G401.6 (cell line): Measurements from ENCODE around the gene FGFBP2.

Source experiments
- FAIRE-seq: peaks from 2 replicates; lab custom pipeline; 2012; peaks lifted over from hg19 to GRCh38; lab: Jason Lieb, UNC

FGFBP2 gene

GRCh38 chr4:15963001-15963451 is at the start of gene FGFBP2:
FGFBP2 (minus strand) TSS chr4:15963175; CDS start chr4:15963129, 46 bp downstream.
- FAIRE-seq = no peak

DNA sequence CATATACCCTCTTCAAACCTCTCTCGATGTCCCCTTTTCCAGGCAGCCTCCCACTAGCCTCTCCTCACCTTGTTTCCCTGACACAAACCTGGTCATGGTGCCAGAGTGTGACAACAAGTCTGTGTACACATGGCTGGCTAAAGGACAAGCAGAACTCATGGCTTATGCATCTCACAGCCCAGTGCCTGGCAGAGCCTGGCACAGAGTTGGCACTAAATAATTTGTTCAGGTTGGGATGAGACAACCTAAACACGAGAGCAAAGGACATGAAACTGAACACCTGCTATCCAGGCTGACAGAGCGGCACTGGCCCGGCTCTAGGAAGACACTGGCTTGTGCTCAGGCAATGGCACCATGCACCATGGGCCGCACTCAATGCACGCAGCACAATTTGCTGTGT is 48.2 kb upstream of the FGFBP2 start:
- FAIRE-seq = no peak

DNA sequence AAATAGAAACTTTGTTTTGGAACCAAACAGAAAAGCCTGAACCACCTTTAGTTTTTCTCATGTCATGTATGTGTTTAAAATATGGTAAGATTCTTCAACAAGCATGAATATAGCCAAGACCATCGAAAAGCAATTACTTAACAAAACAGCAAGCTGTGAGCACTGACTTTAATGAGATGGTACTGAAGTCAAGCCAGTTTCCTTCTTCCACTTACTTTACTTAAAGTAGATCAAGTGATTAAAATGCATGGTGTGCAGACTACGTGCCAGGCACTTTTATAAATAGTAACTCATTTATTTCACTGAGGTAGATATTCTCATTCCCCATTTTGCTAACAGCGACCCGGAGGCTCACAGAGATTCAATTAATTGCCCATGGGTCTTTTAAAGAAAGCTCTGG is 46.2 kb upstream of the FGFBP2 start:
- no peak for FAIRE-seq

GRCh38 chr4:16007471-16008095 is 44.6 kb upstream of the FGFBP2 start:
- no peak for FAIRE-seq

GRCh38 chr4:16006771-16007446 is 43.9 kb upstream of the FGFBP2 start:
- no peak for FAIRE-seq

DNA sequence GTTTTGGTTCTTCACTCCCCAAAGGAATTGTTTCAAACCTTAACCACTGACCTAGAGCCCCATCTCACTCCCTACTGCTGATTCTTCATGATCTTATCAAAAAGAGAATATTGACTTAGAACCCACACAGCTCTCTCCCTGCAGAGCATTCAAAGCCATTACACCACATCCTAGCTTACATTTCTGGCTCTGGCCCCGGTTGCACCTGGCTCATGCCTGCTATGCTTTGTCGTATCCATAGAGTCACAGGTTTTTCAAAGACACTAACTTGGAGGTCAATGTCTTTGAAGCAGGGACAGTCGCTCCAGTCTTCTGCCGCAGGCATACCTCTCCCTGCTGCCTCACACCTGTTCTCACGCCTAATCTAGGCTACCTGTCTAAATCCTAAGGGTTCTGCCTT is 42.7 kb upstream of the FGFBP2 start:
- no peak for FAIRE-seq

DNA sequence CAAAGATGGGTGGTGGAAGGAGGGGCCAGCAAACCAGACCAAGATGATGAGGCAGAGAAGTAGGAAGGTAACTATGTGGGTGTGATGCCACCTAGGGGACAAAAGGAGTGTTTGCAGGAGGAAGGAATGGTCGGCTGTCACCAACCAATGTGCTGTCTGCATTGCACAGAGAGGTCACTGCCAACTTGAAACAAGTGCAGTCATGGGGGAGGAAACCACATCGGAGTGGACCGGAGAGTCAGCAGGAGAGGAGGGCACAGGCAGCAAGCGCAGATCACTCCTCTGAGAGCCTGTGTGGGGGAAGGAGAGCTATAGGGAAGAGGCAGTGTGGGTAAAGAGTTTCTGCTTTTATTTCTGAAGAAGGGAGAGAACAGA is 38.5 kb upstream of the FGFBP2 start:
- FAIRE-seq = peak; percentile 55

DNA sequence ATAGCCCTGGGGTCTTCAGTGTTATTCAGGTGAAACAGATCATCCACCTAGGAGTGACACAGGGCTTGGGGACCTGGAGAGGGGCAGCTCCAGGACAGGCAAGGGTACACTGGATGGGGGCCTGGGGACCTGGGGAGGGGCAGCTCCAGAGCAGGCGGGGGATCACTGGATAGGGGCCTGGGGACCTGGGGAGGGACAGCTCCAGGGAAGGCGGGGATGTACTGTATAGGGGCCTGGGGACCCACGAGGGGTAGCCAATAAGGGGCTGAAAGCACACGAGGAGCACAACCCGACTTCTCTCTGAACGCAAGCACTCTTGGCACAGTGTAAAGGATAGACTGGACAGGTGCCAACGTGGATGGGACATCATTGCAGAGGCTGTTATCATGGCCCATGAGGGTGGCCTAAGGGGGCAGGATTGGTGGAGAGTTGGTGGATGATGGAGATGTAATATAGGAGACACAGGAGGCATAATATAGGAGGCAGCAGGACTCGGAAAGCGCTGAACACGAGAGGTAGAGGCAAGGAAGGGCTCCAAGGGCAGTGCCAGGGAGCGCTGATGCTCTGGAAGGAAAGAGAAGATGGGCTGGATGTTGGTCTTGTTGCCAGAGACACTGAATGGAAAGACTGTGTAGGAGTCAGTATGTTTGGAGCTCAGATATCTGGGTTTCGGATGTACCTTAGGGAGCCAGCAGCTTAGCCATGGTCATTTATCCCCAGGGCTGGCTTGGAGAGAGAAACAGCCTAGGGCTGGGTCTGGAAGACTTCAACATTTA is 37.9 kb upstream of the FGFBP2 start:
- no peak for FAIRE-seq

DNA sequence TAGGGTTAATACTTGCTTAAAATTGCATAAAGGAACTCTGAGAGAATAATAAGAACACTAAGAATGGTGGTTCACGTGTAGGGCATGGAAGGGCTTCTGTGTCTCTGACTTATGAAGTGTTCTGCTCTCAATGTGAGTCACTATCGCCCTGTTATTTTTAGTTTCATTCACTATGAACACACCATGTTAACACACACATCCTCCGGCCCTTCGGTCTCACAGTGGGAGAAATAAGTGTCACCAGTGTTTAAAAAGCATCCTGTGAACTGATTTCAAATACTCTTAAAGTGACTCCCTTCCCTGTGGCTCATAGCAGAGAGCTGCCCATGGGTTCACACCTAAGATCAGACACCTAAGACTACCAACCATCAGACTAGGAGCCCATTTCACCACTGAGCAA is 33.8 kb upstream of the FGFBP2 start:
- FAIRE-seq = no peak

- FAIRE-seq = no peak
Observed at GRCh38 chr4:15995826-15996225, 32.9 kb upstream of the FGFBP2 start.

GRCh38 chr4:15992167-15992485 is 29.2 kb upstream of the FGFBP2 start:
- FAIRE-seq = no peak

- no peak for FAIRE-seq
Observed at GRCh38 chr4:15990570-15991285, 27.8 kb upstream of the FGFBP2 start.

DNA sequence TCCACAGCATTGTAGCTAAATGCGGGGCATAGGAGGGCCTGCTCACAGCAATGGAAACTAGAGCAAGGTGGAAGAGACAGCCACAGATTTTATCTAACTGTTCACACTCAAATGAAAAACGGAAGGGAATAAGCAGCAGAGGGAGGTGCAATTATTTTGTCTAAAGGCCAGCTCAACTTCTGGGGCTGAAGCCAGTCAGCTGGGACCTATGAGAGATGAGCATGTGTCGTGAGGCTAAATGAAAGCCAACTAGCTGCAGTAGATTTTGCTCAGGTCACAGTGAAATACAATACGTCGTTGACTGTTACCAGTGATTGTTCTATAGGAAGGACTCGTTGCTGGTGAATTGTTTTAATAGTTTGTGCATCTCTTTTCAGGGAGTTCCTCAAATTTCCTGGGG is 26.4 kb upstream of the FGFBP2 start:
- FAIRE-seq = no peak

DNA sequence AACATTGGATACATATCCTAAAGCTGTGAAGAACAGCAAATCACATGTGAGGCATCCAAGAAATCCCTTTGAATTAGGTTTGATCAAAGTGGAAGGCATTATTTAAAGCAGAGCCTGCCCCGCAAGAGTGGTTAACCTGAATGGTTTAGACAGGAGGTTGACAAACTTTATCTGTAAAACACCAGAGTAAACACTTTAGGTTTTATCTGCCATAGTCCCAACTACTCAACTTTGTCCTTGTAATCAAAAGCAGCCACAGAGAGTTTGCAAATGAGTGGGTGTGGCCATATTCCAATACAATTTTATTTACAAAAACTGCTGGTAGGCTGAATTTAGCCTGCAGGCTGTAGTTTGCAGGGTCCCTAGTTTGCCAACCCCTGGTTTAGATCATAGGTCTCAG is 25.2 kb upstream of the FGFBP2 start:
- no peak for FAIRE-seq

DNA sequence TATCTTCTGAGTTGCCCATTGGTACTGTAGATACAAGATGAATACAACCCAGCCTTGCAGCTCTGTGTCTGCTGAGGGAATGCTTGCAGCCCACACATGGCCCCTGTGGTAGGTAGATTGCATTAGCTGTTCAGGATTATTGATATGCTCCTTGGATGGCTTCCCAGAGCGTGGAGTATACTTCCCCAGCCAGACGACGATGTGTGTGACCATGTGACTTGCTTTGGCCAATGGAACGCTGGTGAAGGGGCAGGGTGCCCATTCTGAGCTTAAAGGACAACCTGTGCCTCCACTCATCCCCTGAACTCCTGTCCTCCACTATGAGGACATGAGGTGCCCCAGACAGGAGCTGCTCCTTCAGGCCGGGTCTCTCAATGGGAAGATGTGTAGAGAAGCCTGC is 23.9 kb upstream of the FGFBP2 start:
- FAIRE-seq = no peak

- no peak for FAIRE-seq
Observed at GRCh38 chr4:15983610-15984009, 20.6 kb upstream of the FGFBP2 start.

- FAIRE-seq = no peak
Observed at GRCh38 chr4:15982842-15983524, 20.0 kb upstream of the FGFBP2 start.

DNA sequence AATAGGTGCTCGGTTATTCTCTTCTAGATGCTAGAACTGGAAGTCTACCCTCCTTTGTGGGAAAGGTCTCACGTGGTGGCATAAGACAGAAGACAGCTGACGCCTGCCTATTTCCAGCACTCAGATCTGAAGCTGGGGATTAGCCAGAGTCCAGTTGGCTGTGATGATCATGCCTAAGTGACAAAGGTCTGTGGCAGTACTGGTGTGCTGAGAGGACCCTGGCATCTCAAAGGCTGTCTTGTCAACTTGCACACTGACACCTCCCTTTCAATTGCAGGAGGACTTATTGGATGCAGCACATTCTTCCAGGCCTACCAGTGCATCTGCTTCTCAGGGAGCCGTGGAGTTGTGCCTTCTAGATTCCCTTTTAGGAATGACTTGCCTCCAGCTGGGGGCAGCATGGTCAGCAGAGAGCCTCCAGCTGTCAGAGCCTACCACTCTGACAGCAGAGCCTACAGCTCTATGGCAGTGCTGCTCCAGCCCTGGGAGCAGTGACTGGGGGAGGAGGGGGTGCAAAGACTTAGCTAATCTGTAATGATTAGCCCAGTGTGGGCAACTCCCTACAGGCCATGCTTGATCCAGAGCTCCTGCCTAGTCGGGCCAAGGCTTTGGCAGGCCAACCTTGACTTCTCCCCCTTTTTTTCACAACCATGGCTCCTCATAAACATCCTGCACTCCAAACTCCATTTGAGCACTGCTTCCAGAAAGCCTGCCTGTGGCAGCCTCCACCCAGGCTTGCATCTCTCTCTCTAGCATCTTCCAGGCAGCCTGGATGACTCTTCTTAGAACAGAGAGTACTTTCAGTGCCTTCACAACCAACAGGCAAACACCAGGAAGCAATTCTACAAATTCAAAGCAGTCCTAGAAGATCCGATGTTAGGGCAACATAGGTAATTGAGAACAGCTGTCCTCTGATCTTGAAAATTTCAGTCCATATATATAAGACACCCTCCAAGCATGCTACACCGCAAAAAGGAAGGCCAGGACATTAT is 13.8 kb upstream of the FGFBP2 start:
- FAIRE-seq = no peak

DNA sequence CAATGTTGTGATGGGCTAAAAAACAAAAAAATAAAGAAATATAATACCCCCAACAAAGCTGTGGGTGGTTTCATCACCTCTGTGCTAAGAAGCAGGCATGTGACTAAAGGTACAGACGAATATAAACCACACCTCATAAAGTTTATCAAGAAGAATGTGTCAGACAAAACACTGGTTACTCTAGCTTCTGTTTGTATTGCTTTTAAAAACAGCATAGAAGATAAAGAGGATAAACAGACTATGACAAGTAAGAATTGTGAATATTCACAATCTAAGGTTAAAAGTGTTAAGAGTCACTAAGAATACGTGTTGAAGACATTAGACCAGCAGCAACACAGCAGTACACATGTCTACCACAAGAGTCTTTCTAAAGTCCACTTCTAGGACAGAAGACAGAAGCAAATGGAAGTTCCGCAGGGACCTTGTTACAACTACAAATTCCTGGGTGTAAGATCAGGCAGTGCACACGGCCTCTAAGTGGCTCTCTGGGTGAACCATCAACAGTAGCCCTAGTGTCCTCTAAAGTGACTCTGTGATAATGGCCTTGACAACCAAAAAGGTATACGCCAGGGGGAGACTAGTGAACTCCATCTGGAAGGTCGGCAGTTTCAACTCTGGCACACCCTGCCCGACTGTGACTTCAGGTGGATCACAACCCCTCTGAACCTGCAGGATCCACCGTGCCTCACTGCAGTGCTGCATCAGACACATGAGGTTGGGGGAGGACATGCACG is 8.3 kb upstream of the FGFBP2 start:
- no peak for FAIRE-seq

- no peak for FAIRE-seq
Observed at GRCh38 chr4:15968551-15969300, 5.8 kb upstream of the FGFBP2 start.
